Stimulated activated CD8-positive, alpha-beta memory T cell treated with anti-CD3 and anti-CD28 coated beads, Interleukin-7, amount 100 ng/mL, for 4 hours (primary cell): ENCODE data around the gene DNAH14.
"Not testable (repeated sequence)": the region's sequence is repeated elsewhere in the genome, so short reads cannot be mapped to it uniquely, and the experiment has no call there.

Experiments
- DNase-seq, 2 donors: peaks; one replicate each; pipeline ENCODE4 v3.0.0-alpha.2; 2020; ENCODE audit warnings: low read depth in 2 of 2

The DNAH14 gene

GRCh38 chr1:225253784-225254183 is 324.3 kb downstream of the DNAH14 start:
- no peak for DNase-seq

GRCh38 chr1:225254676-225255075 is 325.2 kb downstream of the DNAH14 start:
- no peak for DNase-seq

GRCh38 chr1:225257081-225257480 is 327.6 kb downstream of the DNAH14 start:
- no peak for DNase-seq

GRCh38 chr1:225258811-225259210 is 329.3 kb downstream of the DNAH14 start:
- DNase-seq, result no peak

- no peak for DNase-seq
Observed at GRCh38 chr1:225259542-225259941, 330.1 kb downstream of the DNAH14 start.

GRCh38 chr1:225260319-225260718 is 330.8 kb downstream of the DNAH14 start:
- DNase-seq, result no peak

GRCh38 chr1:225277445-225277844 is 348.0 kb downstream of the DNAH14 start:
- no peak for DNase-seq

GRCh38 chr1:225280563-225280962 is 351.1 kb downstream of the DNAH14 start:
- no peak for DNase-seq

- DNase-seq, result no peak
Observed at GRCh38 chr1:225290244-225290643, 360.8 kb downstream of the DNAH14 start.

- no peak for DNase-seq
Observed at GRCh38 chr1:225299624-225300023, 370.1 kb downstream of the DNAH14 start.

GRCh38 chr1:225300381-225300780 is 370.9 kb downstream of the DNAH14 start:
- no peak for DNase-seq

GRCh38 chr1:225304996-225305395 is 375.5 kb downstream of the DNAH14 start:
- no peak for DNase-seq

- not testable (repeated sequence) for DNase-seq
Observed at GRCh38 chr1:225310544-225310943, 381.1 kb downstream of the DNAH14 start.

- DNase-seq, result no peak
Observed at GRCh38 chr1:225318706-225319575, 389.5 kb downstream of the DNAH14 start.

- DNase-seq, result no peak
Observed at GRCh38 chr1:225319871-225320270, 390.4 kb downstream of the DNAH14 start.

GRCh38 chr1:225321784-225322183 is 392.3 kb downstream of the DNAH14 start:
- DNase-seq, result no peak

GRCh38 chr1:225329041-225329440 is 399.6 kb downstream of the DNAH14 start:
- DNase-seq, result no peak

- DNase-seq, result not testable (repeated sequence)
Observed at GRCh38 chr1:225329996-225330395, 400.5 kb downstream of the DNAH14 start.

GRCh38 chr1:225332686-225333085 is 403.2 kb downstream of the DNAH14 start:
- no peak for DNase-seq

GRCh38 chr1:225335098-225335778 is 405.8 kb downstream of the DNAH14 start:
- DNase-seq, result not testable (repeated sequence)

GRCh38 chr1:225338545-225338944 is 409.1 kb downstream of the DNAH14 start:
- no peak for DNase-seq

GRCh38 chr1:225341642-225342041 is 412.2 kb downstream of the DNAH14 start:
- DNase-seq, result no peak

GRCh38 chr1:225342695-225343094 is 413.2 kb downstream of the DNAH14 start:
- DNase-seq, result no peak
